SK-N-MC (cell line): ENCODE data around the gene MFSD8.
"Not testable (repeated sequence)": the region's sequence is repeated elsewhere in the genome, so short reads cannot be mapped to it uniquely, and the experiment has no call there.

Source experiments
- EZH2 ChIP-seq: fragments of 200-600 bp; sonication (generic); IDR thresholded peaks from one replicate; pipeline ENCODE4 v1.6.1; 2017; ENCODE audit warnings: antibody characterized with exemption
- FOXP2 ChIP-seq: optimal IDR thresholded peaks from 2 replicates; pipeline ENCODE3; 2011; ENCODE audit warnings: mild to moderate bottlenecking, moderate library complexity; ENCODE audit not compliant: insufficient read depth; ENCODE audit errors: extremely low read length, control extremely low read depth
- POLR2AphosphoS5 ChIP-seq: IDR thresholded peaks from 2 replicates; pipeline ENCODE4 v1.6.1; 2012; ENCODE audit warnings: mild to moderate bottlenecking, low read depth, low read length, borderline replicate concordance

DNA sequence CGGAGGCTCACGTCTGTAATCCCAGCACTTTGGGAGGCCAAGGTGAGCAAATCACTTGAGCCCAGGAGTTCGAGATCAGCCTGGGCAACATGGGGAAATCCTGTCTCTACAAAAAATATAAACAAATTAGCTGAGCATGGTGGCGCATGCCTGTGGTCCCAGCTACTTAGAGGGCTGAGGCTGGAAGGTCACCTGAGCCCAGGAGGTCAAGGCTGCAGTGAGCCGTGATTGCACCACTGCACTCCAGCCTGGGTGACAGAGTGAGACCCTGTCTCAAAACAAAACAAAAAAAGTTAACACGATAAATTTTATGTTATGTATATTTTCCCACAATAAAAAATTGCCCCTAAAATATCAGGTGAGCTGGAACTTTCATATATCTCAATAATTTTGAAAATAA, 33.1 kb downstream of the MFSD8 start:
- TF ChIP-seq EZH2, POLR2AphosphoS5, FOXP2: not testable (repeated sequence)
